Omental fat pad (tissue), 4 donors: ENCODE data around the gene TPST1. TPM values are rescaled to one million over a fixed set of nuclear protein-coding genes. Genes with fewer than 3 reads are reported as not detected.

Experiments used
- ATAC-seq: fragments of 150-250 bp; one replicate; pipeline ENCODE4 v1.9.1; 2016; ENCODE audit warnings: mild to moderate bottlenecking, moderate library complexity; ENCODE audit not compliant: low FRiP score
- DNase-seq: peaks from one replicate; pipeline ENCODE4 v3.0.0-alpha.2; 2019; ENCODE audit warnings: low spot score
- CTCF ChIP-seq, 3 donors: fragments of 450-650 bp; IDR thresholded peaks; one replicate each; pipeline ENCODE4 v1.5.1; 2016 to 2017; ENCODE audit warnings: antibody characterized with exemption in 3 of 3, mild to moderate bottlenecking in 3 of 3, moderate library complexity in 2 of 3
- total RNA-seq, 4 donors: library from RNA; depleted of rRNA; stranded (reverse); fragments of >200 nt; gene quantifications; one replicate each; pipeline ENCODE4 v1.1.0, GENCODE V29; 2016

Gene TPST1
- total RNA-seq, 4 donors from 2014 or later, result 16.4 to 63.2 (median 24.3) TPM

- no peak for TF ChIP-seq CTCF (IDR thresholded peaks at IDR 0.05)
- DNase-seq, result no peak
- peak; percentile 65 for ATAC-seq
Measured at GRCh38 chr7:66187905-66188304, 17.2 kb upstream of the TPST1 start.

DNA sequence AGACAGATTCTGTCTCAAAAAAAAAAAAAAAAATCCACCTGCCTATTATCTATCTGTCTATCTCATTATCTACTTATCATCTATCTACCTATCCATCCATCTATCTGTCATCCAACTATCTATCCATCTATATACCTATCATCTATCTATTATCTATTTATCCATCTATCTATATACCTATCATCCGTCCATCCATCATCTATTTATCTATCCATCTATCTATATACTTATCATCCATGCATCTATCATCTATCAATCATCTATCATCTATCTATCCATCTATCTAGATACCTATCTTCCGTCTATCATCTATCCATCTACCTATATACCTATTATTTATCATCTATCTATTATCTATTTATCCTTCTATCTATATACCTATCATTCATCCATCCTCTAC, 16.5 kb upstream of the TPST1 start:
- DNase-seq (no peak), ATAC-seq (no peak)
- no peak for TF ChIP-seq CTCF (IDR thresholded peaks at IDR 0.05)

- no peak for TF ChIP-seq CTCF (IDR thresholded peaks at IDR 0.05)
- DNase-seq, result no peak
- ATAC-seq, result peak; percentile 37
Measured at GRCh38 chr7:66189695-66190503, 15.2 kb upstream of the TPST1 start.

DNA sequence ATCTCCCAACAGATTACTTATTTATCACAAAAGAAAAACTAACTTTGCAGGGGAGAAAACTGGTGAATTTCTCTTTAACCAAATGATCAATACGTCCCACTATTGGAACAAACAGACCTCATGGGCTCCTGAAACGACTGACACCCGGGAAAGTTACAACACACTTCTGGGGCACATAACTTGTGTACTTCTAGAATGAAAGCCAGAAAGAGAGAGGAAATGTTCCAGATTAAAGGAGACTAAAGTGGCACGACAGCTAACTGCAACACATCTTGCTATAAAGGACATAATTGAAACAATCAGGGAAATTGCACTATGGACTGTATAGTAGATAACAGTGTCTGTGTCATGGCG, 14.7 kb upstream of the TPST1 start:
- TF ChIP-seq CTCF (IDR thresholded peaks at IDR 0.05), result no peak
- DNase-seq, result no peak
- ATAC-seq, result no peak

GRCh38 chr7:66193146-66193725, 11.9 kb upstream of the TPST1 start:
- no peak for DNase-seq
- ATAC-seq, result no peak
- TF ChIP-seq CTCF (IDR thresholded peaks at IDR 0.05), result no peak

GRCh38 chr7:66198469-66198868, 6.7 kb upstream of the TPST1 start:
- ATAC-seq, result no peak

More at GRCh38 chr7:66198469-66198868, 6.7 kb upstream of the TPST1 start:
- DNase-seq, result no peak
- no peak for TF ChIP-seq CTCF (IDR thresholded peaks at IDR 0.05)
